ENCODE results near the gene MYMK. TPM values are rescaled to one million over a fixed set of nuclear protein-coding genes. Genes with fewer than 3 reads are reported as not detected.

Gene MYMK
- total and polyA plus RNA-seq, 2 of the 13 experiments (the other 11 are each of a cell fraction or from before 2014, with no cell fraction given), result not detected

- Histone ChIP-seq H3K4me3 (replicated peaks in 1 of 3; ENCODE audit: insufficient read depth in 1 of 3, low read depth in 2 of 3, low read length in 3 of 3) (no peak overlapping the region), H2AFZ (ENCODE audit: low read length) (no peak overlapping the region), H3K9me3 (ENCODE audit: low read length) (no peaks in the 10 kb centered on the region), H3K9ac (ENCODE audit: insufficient read depth, low read depth, low read length) (no peak overlapping the region), H3K36me3 (replicated peaks in 1 of 2; ENCODE audit: control insufficient read depth in 1 of 2, insufficient read depth in 2 of 2, low read length in 2 of 2) (0 out of 5 replicates have a peak, but pooled peaks cover 0 to 3% of the 10 kb centered on the region in 2 experiments), H3K27ac (ENCODE audit: extremely low read length, insufficient read depth, low read length) (no peak overlapping the region), H4K20me1 (ENCODE audit: insufficient read depth, low read length) (0 out of 2 replicates have a peak, but pooled peaks cover 2% of the 10 kb centered on the region), H3K4me1 (ENCODE audit: insufficient read depth, low read length) (peaks cover 26% of the 10 kb centered on the region), H3K79me2 (ENCODE audit: insufficient read depth, low read length) (no peaks in the 10 kb centered on the region), H3K4me2 (ENCODE audit: low read depth, low read length) (no peak overlapping the region), H3K27me3 (ENCODE audit: control insufficient read depth in 1 of 2, insufficient read depth in 2 of 2, low read length in 2 of 2) (no peaks in the 10 kb centered on the region)
- DNase-seq (ENCODE audit: low spot score) (no peak), ATAC-seq (no peak), FAIRE-seq (no peak)
- BruUV-seq (replicated peaks), result no TSS peak
- WGBS (ENCODE audit: low lambda C conversion rate), result 93% methylated on average over 3 of the region's 5 CpGs
- no peak for TF ChIP-seq ZSCAN30 (CRISPR knock-in tag; IDR thresholded peaks at IDR 0.05)
- no peak for TF ChIP-seq HES4 (CRISPR knock-in tag; IDR thresholded peaks at IDR 0.05; ENCODE audit: borderline replicate concordance)
- TF ChIP-seq, protein P1, sequence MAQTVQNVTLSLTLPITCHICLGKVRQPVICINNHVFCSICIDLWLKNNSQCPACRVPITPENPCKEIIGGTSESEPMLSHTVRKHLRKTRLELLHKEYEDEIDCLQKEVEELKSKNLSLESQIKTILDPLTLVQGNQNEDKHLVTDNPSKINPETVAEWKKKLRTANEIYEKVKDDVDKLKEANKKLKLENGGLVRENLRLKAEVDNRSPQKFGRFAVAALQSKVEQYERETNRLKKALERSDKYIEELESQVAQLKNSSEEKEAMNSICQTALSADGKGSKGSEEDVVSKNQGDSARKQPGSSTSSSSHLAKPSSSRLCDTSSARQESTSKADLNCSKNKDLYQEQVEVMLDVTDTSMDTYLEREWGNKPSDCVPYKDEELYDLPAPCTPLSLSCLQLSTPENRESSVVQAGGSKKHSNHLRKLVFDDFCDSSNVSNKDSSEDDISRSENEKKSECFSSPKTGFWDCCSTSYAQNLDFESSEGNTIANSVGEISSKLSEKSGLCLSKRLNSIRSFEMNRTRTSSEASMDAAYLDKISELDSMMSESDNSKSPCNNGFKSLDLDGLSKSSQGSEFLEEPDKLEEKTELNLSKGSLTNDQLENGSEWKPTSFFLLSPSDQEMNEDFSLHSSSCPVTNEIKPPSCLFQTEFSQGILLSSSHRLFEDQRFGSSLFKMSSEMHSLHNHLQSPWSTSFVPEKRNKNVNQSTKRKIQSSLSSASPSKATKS (CRISPR knock-in tag; IDR thresholded peaks at IDR 0.05), result no peak
- no peak for TF ChIP-seq ZBTB14 (CRISPR knock-in tag; IDR thresholded peaks at IDR 0.05)
- no peak for TF ChIP-seq ZNF256 (CRISPR knock-in tag; conservative IDR thresholded peaks at IDR 0.05)
- TF ChIP-seq HNF4A (CRISPR knock-in tag; IDR thresholded peaks at IDR 0.05), result no peak
- TF ChIP-seq AHR (CRISPR knock-in tag; IDR thresholded peaks at IDR 0.05), result no peak
- no peak for TF ChIP-seq ZNF251 (CRISPR knock-in tag; IDR thresholded peaks at IDR 0.05)
- intact Hi-C loops (cut with micrococcal nuclease; ENCODE audit: unreplicated experiment) (no loop called here), in situ Hi-C loops (cut with HindIII; ENCODE audit: extremely low pct_ligation_motif_present, low pct_unique_long_range_greater_than_20kb) (no loop called here)
- POLR2A ChIA-PET, result no interaction called here
- CTCF ChIA-PET (ENCODE audit: low intra/inter-chr PET ratio, low total read pairs), result no interaction called here
These were observed 50.5 kb downstream of the MYMK start for GRCh38 chr9:133474215-133474614.
